ENCODE results near the gene CLEC4M.

The CLEC4M gene

DNA sequence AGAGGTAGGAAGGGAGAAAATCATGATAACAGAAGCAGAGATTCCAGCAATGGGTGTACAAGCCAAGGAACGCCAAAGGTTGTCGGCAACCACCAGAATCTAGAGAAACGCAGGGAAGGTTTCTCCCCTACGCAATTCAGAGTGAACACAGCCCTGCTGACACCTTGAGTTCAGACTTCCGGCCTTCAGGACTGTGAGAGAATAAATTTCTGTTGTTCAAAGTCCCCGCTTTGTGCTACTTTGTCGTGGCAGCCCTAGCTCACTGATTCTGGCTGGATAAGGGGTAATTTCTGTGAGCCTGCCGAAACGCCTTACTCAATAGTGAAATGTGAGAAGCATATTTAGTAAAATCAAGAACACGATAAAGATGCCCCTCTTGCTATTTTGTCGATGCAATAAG lies 25.8 kb upstream of the CLEC4M start:
- TF ChIP-seq CSDC2 (CRISPR knock-in tag; IDR thresholded peaks at IDR 0.05) (no peak), PPARA (CRISPR knock-in tag; IDR thresholded peaks at IDR 0.05; ENCODE audit: borderline replicate concordance) (no peak), BACH2 (CRISPR knock-in tag; IDR thresholded peaks at IDR 0.05; ENCODE audit: borderline replicate concordance) (no peak), ESRRG (CRISPR knock-in tag; IDR thresholded peaks at IDR 0.05) (no peak), ZNF565 (CRISPR knock-in tag; conservative IDR thresholded peaks at IDR 0.05; ENCODE audit: low read depth) (no peak), TOX (CRISPR knock-in tag; IDR thresholded peaks at IDR 0.05; ENCODE audit: borderline replicate concordance) (no peak), OSR1 (CRISPR knock-in tag; IDR thresholded peaks at IDR 0.05) (no peak), ISL1 (CRISPR knock-in tag; IDR thresholded peaks at IDR 0.05) (no peak), ARNTL (CRISPR knock-in tag; IDR thresholded peaks at IDR 0.05; ENCODE audit: borderline replicate concordance, low read depth) (no peak)
- TF ChIP-seq, protein P1, sequence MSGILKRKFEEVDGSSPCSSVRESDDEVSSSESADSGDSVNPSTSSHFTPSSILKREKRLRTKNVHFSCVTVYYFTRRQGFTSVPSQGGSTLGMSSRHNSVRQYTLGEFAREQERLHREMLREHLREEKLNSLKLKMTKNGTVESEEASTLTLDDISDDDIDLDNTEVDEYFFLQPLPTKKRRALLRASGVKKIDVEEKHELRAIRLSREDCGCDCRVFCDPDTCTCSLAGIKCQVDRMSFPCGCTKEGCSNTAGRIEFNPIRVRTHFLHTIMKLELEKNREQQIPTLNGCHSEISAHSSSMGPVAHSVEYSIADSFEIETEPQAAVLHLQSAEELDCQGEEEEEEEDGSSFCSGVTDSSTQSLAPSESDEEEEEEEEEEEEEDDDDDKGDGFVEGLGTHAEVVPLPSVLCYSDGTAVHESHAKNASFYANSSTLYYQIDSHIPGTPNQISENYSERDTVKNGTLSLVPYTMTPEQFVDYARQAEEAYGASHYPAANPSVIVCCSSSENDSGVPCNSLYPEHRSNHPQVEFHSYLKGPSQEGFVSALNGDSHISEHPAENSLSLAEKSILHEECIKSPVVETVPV (CRISPR knock-in tag; IDR thresholded peaks at IDR 0.05) = no peak
- TF ChIP-seq, protein P2, sequence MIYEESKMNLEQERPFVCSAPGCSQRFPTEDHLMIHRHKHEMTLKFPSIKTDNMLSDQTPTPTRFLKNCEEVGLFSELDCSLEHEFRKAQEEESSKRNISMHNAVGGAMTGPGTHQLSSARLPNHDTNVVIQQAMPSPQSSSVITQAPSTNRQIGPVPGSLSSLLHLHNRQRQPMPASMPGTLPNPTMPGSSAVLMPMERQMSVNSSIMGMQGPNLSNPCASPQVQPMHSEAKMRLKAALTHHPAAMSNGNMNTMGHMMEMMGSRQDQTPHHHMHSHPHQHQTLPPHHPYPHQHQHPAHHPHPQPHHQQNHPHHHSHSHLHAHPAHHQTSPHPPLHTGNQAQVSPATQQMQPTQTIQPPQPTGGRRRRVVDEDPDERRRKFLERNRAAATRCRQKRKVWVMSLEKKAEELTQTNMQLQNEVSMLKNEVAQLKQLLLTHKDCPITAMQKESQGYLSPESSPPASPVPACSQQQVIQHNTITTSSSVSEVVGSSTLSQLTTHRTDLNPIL (CRISPR knock-in tag; IDR thresholded peaks at IDR 0.05; ENCODE audit: low read depth) = no peak
- TF ChIP-seq, protein P3, sequence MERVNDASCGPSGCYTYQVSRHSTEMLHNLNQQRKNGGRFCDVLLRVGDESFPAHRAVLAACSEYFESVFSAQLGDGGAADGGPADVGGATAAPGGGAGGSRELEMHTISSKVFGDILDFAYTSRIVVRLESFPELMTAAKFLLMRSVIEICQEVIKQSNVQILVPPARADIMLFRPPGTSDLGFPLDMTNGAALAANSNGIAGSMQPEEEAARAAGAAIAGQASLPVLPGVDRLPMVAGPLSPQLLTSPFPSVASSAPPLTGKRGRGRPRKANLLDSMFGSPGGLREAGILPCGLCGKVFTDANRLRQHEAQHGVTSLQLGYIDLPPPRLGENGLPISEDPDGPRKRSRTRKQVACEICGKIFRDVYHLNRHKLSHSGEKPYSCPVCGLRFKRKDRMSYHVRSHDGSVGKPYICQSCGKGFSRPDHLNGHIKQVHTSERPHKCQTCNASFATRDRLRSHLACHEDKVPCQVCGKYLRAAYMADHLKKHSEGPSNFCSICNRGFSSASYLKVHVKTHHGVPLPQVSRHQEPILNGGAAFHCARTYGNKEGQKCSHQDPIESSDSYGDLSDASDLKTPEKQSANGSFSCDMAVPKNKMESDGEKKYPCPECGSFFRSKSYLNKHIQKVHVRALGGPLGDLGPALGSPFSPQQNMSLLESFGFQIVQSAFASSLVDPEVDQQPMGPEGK (CRISPR knock-in tag; IDR thresholded peaks at IDR 0.05; ENCODE audit: borderline replicate concordance) = no peak
- no peak for ATAC-seq

DNA sequence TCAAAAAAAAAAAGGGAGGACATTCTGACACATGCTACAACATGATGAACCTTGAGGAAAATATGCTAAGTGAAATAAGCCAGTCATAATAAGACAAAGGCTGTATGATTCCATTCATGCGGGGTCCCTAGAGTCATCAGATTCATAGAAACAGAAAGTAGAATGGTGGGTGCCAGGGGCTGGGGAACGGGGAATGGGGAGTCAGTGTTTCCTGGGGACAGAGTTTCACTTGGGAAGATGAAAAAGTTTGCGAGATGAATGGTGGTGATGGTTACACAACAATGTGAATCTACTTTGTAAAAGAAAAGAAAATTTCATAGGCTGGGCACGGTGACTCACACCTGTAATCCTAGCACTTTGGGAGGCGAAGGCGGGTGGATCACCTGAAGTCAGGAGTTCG lies 25.0 kb upstream of the CLEC4M start:
- ATAC-seq = no peak
- TF ChIP-seq GLIS3 (CRISPR knock-in tag; IDR thresholded peaks at IDR 0.05) (no peak), ARNTL (CRISPR knock-in tag; IDR thresholded peaks at IDR 0.05; ENCODE audit: borderline replicate concordance, low read depth) (no peak), OSR1 (CRISPR knock-in tag; IDR thresholded peaks at IDR 0.05) (no peak), TCF4 (CRISPR knock-in tag; IDR thresholded peaks at IDR 0.05; ENCODE audit: borderline replicate concordance) (no peak), RARB (CRISPR knock-in tag; IDR thresholded peaks at IDR 0.05) (no peak), ZC3H10 (CRISPR knock-in tag; IDR thresholded peaks at IDR 0.05) (no peak), BACH2 (CRISPR knock-in tag; IDR thresholded peaks at IDR 0.05; ENCODE audit: borderline replicate concordance) (no peak), ZFP3 (CRISPR knock-in tag; IDR thresholded peaks at IDR 0.05) (no peak), ZNF70 (CRISPR knock-in tag; IDR thresholded peaks at IDR 0.05) (no peak), ISL1 (CRISPR knock-in tag; IDR thresholded peaks at IDR 0.05) (no peak), TOX (CRISPR knock-in tag; IDR thresholded peaks at IDR 0.05; ENCODE audit: borderline replicate concordance) (no peak), ZNF8 (CRISPR knock-in tag; IDR thresholded peaks at IDR 0.05) (no peak), PPARA (CRISPR knock-in tag; IDR thresholded peaks at IDR 0.05; ENCODE audit: borderline replicate concordance) (no peak), SNAI2 (CRISPR knock-in tag; IDR thresholded peaks at IDR 0.05) (no peak)
- TF ChIP-seq, protein P4, sequence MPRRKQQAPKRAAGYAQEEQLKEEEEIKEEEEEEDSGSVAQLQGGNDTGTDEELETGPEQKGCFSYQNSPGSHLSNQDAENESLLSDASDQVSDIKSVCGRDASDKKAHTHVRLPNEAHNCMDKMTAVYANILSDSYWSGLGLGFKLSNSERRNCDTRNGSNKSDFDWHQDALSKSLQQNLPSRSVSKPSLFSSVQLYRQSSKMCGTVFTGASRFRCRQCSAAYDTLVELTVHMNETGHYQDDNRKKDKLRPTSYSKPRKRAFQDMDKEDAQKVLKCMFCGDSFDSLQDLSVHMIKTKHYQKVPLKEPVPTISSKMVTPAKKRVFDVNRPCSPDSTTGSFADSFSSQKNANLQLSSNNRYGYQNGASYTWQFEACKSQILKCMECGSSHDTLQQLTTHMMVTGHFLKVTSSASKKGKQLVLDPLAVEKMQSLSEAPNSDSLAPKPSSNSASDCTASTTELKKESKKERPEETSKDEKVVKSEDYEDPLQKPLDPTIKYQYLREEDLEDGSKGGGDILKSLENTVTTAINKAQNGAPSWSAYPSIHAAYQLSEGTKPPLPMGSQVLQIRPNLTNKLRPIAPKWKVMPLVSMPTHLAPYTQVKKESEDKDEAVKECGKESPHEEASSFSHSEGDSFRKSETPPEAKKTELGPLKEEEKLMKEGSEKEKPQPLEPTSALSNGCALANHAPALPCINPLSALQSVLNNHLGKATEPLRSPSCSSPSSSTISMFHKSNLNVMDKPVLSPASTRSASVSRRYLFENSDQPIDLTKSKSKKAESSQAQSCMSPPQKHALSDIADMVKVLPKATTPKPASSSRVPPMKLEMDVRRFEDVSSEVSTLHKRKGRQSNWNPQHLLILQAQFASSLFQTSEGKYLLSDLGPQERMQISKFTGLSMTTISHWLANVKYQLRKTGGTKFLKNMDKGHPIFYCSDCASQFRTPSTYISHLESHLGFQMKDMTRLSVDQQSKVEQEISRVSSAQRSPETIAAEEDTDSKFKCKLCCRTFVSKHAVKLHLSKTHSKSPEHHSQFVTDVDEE (CRISPR knock-in tag; IDR thresholded peaks at IDR 0.05) = no peak
- TF ChIP-seq, protein P1 (CRISPR knock-in tag; IDR thresholded peaks at IDR 0.05) = no peak

DNA sequence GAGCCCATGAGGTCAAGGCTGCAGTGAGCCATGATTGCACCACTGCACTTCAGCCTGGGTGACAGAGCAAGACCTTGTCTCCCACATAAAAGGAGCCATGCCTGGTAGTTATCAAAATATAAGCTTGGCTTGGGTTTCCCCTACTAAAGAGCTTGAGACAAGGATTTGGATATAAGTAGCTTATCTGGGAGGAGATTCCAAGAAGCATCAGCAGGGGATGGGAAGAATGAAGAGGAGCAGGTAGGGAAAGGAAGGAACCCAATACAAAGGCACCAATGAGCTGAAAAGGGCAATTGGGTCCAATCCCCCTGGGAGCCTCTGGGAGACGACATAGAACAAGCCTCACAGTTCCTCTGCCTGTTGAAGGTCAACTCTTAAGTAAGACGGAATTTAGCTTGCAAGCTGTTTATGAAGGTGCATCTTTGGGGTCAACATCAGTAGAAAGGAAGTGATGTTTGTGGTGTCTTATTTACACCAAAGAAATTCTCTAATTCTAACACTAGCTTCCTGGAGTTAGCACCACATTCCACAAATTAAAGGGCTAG lies 23.8 kb upstream of the CLEC4M start:
- ATAC-seq = no peak
- no peak for TF ChIP-seq TCF4 (CRISPR knock-in tag; IDR thresholded peaks at IDR 0.05; ENCODE audit: borderline replicate concordance)
- no peak for TF ChIP-seq TOX (CRISPR knock-in tag; IDR thresholded peaks at IDR 0.05; ENCODE audit: borderline replicate concordance)

All from SK-N-SH treated with all-trans-retinoic acid at 6 μM for 48 hours (cell line).